GM18951 (cell line): Measurements from ENCODE around the gene USP38.

Experiments used
- POLR2A ChIP-seq: IDR thresholded peaks from 4 replicates; pipeline ENCODE4 v1.6.1; 2011; ENCODE audit warnings: mild to moderate bottlenecking; ENCODE audit not compliant: insufficient read length, insufficient read depth; ENCODE audit errors: extremely low read depth
- in situ Hi-C: fragments of 300-500 bp; cut with MboI; formaldehyde crosslinking; loops from one replicate; pipeline ENCODE4 v1.12.0; 2022; ENCODE audit warnings: low sequenced_read_pairs, mixed read lengths, inconsistent platforms; ENCODE audit not compliant: unreplicated experiment

The USP38 gene

DNA sequence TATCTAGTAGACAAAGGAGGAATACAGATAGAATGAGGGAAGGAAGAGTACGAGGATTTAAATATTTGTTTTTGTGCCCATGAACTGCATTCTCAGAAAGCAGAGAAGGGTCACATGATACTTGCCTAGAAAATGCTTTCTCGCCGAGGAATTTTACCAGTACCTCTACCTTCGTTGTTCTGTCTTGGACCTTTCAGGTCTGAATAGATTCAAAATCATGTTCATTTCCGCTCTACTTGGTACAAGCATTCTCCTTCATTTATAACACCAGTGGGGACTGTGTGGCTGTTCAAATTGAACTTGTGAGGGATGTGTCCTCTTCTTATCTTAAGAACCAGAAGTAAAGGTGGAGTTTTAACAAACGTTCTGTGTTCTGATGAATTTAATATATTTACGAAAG is 1.9 kb downstream of the USP38 start:
- TF ChIP-seq POLR2A = no peak
- in situ Hi-C loops = no loop called here

- no peak for TF ChIP-seq POLR2A
- in situ Hi-C loops = no loop called here
Measured at GRCh38 chr4:143188136-143189088, 3.7 kb downstream of the USP38 start.

DNA sequence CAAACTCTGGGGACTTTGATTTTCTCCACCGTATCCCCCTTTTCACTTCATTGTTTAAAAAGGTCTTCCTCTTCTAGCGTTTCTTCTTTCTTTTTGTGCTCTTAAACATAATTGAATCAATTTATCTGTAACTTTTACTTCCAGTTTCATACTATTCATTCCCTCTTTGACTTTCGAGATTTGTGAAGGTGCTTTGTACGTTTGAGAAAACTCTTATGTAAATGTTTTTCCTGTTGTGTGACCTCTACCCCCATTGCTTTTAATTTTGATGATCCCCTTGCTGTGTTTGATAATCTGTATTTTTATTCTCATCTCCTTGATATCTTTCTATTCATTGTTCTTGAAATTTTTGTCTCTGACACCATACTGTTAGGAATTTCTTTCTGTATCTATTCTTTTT is 4.8 kb downstream of the USP38 start:
- no peak for TF ChIP-seq POLR2A
- in situ Hi-C loops = no loop called here

GRCh38 chr4:143195581-143195980 is 10.9 kb downstream of the USP38 start:
- TF ChIP-seq POLR2A = no peak
- in situ Hi-C loops = no loop called here

- in situ Hi-C loops = no loop called here
- no peak for TF ChIP-seq POLR2A
Measured at GRCh38 chr4:143196323-143196722, 11.6 kb downstream of the USP38 start.

DNA sequence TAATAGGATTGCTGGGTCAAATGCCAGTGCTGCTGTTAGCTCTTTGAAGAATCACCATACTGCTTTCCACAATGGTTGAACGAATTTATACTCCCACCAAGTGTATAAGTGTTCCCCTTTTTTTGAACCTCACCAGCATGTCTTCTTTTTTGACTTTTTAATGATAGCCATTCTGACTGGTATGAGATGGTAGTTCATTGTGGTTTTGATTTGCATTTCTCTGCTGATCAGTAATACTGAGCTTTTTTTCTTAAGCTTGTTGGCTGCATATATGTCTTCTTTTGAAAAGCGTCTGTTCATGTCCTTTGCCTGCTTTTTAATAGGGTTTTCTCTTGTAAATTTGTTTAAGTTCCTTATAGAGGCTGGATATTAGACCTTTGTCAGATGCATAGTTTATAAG is 14.8 kb downstream of the USP38 start:
- no peak for TF ChIP-seq POLR2A
- in situ Hi-C loops = no loop called here

DNA sequence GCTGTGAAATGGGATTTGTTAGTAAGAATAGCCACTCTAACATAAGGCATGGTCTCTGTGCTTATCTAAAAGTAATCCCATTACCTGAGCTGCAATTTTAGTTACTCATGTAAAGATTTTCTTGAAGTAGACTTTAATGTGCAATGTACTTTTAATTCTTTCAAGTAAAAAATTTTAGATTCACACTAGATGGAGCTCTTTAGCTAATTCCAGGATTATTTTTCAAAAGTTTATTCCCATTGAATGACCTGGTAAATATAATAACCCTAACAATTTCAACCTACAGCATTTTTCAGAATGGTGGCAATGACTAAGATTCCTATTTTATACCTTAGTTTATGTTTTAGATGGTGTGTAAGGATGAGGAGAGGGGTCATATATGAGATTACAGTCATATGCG is 18.1 kb downstream of the USP38 start:
- TF ChIP-seq POLR2A = no peak
- in situ Hi-C loops = no loop called here

DNA sequence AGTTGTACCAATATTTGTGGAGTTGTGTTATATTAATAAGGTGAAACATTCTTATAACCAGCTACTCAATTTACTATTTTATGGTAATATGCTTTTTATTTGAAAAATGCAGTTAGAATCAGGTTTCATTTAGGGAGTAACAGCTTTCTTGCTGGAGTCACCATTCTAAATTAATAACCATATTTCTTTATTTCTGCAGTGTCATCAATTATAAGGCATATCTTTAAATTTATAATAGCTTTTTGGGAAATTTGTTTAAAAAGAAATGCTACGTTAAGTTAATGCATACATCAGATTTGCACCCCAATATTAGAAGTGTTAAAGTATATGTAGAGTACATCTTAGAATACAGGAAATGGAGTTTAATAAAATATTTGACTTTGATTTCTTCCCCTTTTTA is 18.9 kb downstream of the USP38 start:
- in situ Hi-C loops = no loop called here
- TF ChIP-seq POLR2A = no peak

DNA sequence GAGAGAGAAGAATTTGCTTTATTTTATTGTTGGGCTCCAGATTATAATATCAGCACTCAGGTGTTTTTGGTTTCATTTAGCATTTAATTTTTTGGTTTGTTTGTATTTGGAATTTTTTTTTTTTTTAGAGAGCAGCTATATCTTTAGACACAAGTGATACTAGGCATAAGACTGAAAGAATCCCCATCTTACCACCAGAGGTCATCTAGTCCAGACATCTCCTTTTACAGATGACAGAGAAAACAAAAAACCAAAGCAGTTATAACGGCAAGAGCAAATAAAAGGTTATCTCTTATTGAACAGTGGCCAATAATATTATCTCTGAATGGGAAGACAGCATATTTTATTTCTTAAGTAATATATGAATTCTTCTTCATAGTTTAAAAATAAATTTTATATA is 22.8 kb downstream of the USP38 start:
- in situ Hi-C loops = no loop called here
- TF ChIP-seq POLR2A = no peak

DNA sequence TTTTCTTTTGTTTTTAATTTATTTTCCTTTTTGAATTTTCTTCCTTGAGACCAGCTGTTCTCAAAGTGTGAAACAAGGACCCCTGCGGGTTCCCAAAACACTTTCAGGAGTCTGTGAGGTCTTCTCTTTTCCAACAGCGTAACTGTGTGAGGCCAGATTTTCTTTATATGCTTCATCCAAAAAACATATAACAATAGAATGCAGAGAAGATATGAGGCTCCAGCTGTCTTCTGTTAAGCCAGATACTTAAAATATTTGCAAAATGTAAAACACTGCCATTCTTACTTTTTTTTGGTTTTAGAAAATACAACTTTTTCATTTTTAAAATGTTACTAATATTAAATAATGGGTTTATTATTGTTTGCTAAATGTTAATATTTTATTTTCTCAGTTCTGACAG is 27.8 kb downstream of the USP38 start:
- in situ Hi-C loops = no loop called here
- TF ChIP-seq POLR2A = no peak

- no peak for TF ChIP-seq POLR2A
- in situ Hi-C loops = no loop called here
Measured at GRCh38 chr4:143215873-143216272, 31.2 kb downstream of the USP38 start.

GRCh38 chr4:143224255-143224654 is 39.5 kb downstream of the USP38 start:
- no peak for TF ChIP-seq POLR2A
- in situ Hi-C loops = no loop called here

- in situ Hi-C loops = no loop called here
- TF ChIP-seq POLR2A = no peak
Measured at GRCh38 chr4:143225167-143225566, 40.5 kb downstream of the USP38 start.

DNA sequence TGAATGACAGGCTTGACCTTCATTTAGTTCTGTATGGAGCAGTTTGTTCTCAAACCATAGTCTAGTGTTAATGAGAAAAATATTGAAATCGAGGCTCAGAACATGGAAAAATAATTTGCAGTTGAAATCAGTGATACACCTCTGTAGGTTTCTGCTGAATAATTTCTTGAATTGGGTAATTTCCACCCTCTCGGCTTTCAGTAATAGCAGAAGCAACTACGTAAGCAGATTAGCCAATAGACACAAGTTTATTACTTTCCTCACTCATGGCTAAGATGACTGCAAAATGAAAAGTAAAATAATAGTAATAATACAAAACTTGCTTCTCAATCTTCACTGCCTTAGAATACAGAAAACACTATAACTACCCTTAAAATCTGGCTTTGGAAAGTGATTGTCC is 46.0 kb downstream of the USP38 start:
- TF ChIP-seq POLR2A = no peak
- in situ Hi-C loops = no loop called here
